ENCODE data around the gene FRMD4A.

The FRMD4A gene

DNA sequence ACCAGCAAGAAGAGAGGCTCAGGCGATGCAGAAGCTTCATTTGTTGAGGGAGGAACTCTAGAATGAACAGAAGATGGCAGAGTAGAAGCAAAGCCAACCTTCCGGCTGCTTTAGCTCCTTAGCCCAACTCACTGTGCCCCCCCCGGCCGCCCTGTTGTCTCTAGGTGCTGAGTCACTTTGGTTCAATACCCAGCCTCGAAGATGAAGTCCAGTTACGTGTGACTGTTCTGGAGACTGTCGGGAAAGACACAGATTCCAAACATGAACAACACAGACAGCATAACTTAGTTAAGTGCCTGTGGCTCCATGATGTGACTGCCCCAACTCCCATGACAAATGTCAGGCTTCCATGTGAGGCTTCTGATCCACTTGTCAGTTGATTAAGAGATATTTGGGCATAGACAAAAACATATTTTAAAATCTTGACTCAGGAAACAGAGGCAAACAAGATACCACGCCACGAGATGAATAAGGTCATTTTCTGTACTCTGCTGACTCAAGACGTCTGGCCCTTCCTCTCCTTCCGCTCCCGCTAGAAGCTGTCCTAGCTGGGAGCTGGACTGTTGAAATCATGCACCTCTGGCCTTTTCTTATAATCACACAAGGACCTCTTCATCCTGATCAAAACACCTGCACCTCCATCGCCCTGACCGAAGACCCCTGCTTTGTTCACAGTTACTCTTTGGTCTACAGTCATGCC lies 199.3 kb downstream of the FRMD4A start:
- ATAC-seq (ENCODE audit: insufficient read depth, low read depth): no peak
- H3K4me1 ChIP-seq (ENCODE audit: insufficient read depth, low read length): no peaks in the 10 kb centered on the region
- no peaks in the 10 kb centered on the region for H3K9me3 ChIP-seq (ENCODE audit: insufficient read depth, low read length, severe bottlenecking)
- no peak overlapping the region for H3K4me3 ChIP-seq (ENCODE audit: low read depth in 1 of 2, low read length in 2 of 2)
- no peaks in the 10 kb centered on the region for H4K20me1 ChIP-seq (ENCODE audit: insufficient read depth, low read length)
- H3K4me2 ChIP-seq (ENCODE audit: insufficient read depth, low read length): no peak overlapping the region
- no peak for DNase-seq
- TF ChIP-seq, protein P1, sequence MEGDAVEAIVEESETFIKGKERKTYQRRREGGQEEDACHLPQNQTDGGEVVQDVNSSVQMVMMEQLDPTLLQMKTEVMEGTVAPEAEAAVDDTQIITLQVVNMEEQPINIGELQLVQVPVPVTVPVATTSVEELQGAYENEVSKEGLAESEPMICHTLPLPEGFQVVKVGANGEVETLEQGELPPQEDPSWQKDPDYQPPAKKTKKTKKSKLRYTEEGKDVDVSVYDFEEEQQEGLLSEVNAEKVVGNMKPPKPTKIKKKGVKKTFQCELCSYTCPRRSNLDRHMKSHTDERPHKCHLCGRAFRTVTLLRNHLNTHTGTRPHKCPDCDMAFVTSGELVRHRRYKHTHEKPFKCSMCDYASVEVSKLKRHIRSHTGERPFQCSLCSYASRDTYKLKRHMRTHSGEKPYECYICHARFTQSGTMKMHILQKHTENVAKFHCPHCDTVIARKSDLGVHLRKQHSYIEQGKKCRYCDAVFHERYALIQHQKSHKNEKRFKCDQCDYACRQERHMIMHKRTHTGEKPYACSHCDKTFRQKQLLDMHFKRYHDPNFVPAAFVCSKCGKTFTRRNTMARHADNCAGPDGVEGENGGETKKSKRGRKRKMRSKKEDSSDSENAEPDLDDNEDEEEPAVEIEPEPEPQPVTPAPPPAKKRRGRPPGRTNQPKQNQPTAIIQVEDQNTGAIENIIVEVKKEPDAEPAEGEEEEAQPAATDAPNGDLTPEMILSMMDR (IDR thresholded peaks at IDR 0.05; ENCODE audit: borderline replicate concordance, extremely low read depth, low read length, poor library complexity, severe bottlenecking): no peak
- no peak for TF ChIP-seq EZH2 (IDR thresholded peaks at IDR 0.05; ENCODE audit: borderline replicate concordance, low read depth, low read length, severe bottlenecking)
- H3K27me3 ChIP-seq (ENCODE audit: insufficient read depth, low read length, poor library complexity): peaks cover 4% of the 10 kb centered on the region
- H3K79me2 ChIP-seq (ENCODE audit: insufficient read depth, low read length): no peaks in the 10 kb centered on the region
- H3K36me3 ChIP-seq (ENCODE audit: insufficient read depth, low read length): no peaks in the 10 kb centered on the region
- no peak overlapping the region for H2AFZ ChIP-seq (ENCODE audit: low read depth, low read length)
- no peak overlapping the region for H3K9ac ChIP-seq (ENCODE audit: low read depth, low read length)
- no peak overlapping the region for H3K27ac ChIP-seq (ENCODE audit: low read length)

DNA sequence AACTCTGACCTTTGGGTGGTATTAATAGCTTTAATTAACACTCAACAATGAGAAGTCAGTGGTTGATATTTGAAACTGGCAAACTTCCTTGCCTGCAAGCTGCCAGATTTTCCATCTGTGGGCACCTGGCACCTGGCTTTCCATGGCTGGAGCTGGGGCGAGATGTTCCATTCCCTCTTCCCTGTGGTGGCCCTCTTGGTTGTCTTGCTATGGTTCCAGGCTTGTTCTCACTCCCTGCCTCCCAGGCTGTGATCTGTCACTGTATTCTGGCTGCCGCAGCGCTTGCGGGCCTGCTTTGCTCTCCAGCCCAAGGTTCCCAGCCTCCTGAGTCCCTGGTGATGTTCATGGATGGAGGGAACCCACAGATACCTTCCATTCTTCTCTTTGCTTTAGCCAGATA lies 201.0 kb downstream of the FRMD4A start:
- no peak for TF ChIP-seq EZH2 (IDR thresholded peaks at IDR 0.05; ENCODE audit: borderline replicate concordance, low read depth, low read length, severe bottlenecking)
- TF ChIP-seq, protein P1 (IDR thresholded peaks at IDR 0.05; ENCODE audit: borderline replicate concordance, extremely low read depth, low read length, poor library complexity, severe bottlenecking): no peak
- Histone ChIP-seq H3K27me3 (ENCODE audit: insufficient read depth, low read length, poor library complexity) (peaks cover 5% of the 10 kb centered on the region), H4K20me1 (ENCODE audit: insufficient read depth, low read length) (no peaks in the 10 kb centered on the region), H2AFZ (ENCODE audit: low read depth, low read length) (no peak overlapping the region), H3K79me2 (ENCODE audit: insufficient read depth, low read length) (no peaks in the 10 kb centered on the region), H3K9me3 (ENCODE audit: insufficient read depth, low read length, severe bottlenecking) (no peaks in the 10 kb centered on the region), H3K4me2 (ENCODE audit: insufficient read depth, low read length) (no peak overlapping the region), H3K36me3 (ENCODE audit: insufficient read depth, low read length) (no peaks in the 10 kb centered on the region), H3K4me1 (ENCODE audit: insufficient read depth, low read length) (no peaks in the 10 kb centered on the region), H3K27ac (ENCODE audit: low read length) (no peak overlapping the region), H3K9ac (ENCODE audit: low read depth, low read length) (no peak overlapping the region), H3K4me3 (ENCODE audit: low read depth in 1 of 2, low read length in 2 of 2) (no peak overlapping the region)
- ATAC-seq (ENCODE audit: insufficient read depth, low read depth) (no peak), DNase-seq (no peak)

DNA sequence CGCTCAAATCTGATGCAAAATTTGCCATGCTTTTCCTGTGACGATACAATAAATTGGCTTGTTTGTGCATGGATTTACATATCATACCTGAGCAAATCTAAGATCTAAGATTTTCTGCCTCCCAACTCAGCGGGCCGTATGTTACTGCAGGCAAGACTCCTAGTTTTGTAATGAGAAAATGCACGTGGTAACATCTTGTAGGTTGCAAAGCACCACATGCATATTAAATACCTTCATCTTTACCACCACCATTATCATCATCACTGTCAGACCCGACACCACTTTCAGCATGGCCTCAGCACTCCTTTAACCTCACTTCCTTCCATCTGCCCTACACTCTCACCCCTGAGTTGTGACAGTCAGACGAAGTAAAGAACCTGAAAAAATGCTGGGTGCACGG lies 202.2 kb downstream of the FRMD4A start:
- Histone ChIP-seq H3K27ac (ENCODE audit: low read length) (no peak overlapping the region), H2AFZ (ENCODE audit: low read depth, low read length) (no peak overlapping the region), H3K4me3 (ENCODE audit: low read depth in 1 of 2, low read length in 2 of 2) (no peak overlapping the region), H3K9me3 (ENCODE audit: insufficient read depth, low read length, severe bottlenecking) (no peaks in the 10 kb centered on the region), H3K9ac (ENCODE audit: low read depth, low read length) (no peak overlapping the region), H4K20me1 (ENCODE audit: insufficient read depth, low read length) (no peaks in the 10 kb centered on the region), H3K4me1 (ENCODE audit: insufficient read depth, low read length) (no peaks in the 10 kb centered on the region), H3K36me3 (ENCODE audit: insufficient read depth, low read length) (no peaks in the 10 kb centered on the region), H3K27me3 (ENCODE audit: insufficient read depth, low read length, poor library complexity) (peaks cover 5% of the 10 kb centered on the region), H3K79me2 (ENCODE audit: insufficient read depth, low read length) (no peaks in the 10 kb centered on the region), H3K4me2 (ENCODE audit: insufficient read depth, low read length) (no peak overlapping the region)
- DNase-seq (no peak), ATAC-seq (ENCODE audit: insufficient read depth, low read depth) (no peak)
- no peak for TF ChIP-seq EZH2 (IDR thresholded peaks at IDR 0.05; ENCODE audit: borderline replicate concordance, low read depth, low read length, severe bottlenecking)
- TF ChIP-seq, protein P1 (IDR thresholded peaks at IDR 0.05; ENCODE audit: borderline replicate concordance, extremely low read depth, low read length, poor library complexity, severe bottlenecking): no peak
